Inferior parietal cortex (tissue), 1 donor: Measurements from ENCODE around the gene PLPP2.
A peak's percentile ranks its signal among the peaks of the same experiment; 100 is the strongest.

Experiments
- DNase-seq: peaks from one replicate; pipeline ENCODE4 v3.0.0-alpha.2; 2016; ENCODE audit errors: extremely low spot score

Gene PLPP2

DNA sequence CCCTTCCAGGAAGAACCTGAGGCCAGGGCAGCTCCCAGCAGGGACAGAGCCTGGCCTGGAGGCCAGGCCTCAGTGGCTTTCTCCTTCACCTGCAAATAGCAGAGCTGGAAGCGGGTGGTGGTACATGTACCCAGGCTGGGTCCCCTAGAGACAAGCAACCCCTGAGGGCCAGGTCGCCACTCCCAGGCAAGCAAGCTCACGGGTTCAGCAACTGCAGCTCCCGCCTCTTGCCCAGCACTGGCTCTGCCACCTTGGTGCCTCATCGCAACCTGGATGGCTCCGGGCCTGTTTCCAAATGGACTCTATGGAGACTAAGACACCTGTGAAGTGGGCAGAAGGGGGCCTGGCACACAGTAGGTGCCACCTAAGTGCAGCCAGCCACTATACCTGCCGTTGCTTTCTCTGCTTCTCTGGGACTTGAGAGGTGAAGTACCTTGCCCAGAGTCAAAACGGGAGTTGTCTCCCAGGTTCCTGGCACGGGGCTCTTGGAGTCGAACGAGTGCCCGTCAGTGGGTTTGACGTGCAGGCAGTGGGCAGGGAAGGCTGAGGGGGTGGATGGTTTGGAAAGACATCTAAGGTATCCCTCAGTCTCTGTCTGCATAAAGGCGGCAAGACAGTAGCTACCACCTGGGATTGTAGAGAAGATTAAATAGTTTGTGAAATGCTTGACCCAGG lies 2.4 kb upstream of the PLPP2 start:
- DNase-seq = no peak

GRCh38 chr19:292951-293350 lies 1.7 kb upstream of the PLPP2 start:
- no peak for DNase-seq

- DNase-seq = no peak
Observed at GRCh38 chr19:292281-292884, 1.2 kb upstream of the PLPP2 start.

DNA sequence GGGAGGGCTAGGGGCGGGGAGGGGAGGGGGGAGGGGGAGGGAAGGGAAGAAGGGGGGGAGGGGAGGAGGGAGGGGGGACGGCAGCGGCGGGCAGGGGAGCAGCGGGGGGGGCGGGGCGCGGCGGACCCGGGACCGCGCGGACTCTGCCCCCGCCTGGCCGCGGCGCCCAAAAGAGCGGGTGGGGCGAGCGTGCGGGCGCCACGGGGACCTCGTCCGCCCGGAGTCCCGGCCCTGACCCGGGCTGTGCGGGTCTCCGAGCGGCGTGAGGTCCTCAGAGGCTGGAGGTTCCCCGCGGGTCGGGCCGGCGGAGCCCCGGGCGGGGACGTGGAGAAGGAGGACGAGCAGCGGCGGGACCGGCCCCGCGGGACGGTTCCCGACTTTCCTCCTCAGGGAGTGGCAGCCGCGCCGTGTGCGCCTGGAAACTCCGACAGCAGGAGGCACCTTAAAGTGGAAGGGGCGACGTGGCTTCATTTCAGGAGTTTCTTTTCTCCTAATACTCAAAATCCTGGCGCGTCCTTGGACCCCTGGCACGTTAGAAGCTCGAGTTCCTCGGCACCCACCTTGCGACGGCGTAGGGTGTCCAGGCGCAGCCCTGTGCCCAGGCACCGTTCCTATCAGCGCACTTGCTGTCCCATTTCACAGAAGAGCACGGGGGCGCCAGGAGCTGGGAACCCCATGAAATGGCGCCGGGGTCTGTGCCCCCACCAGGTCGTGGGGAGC lies 518 bp upstream of the PLPP2 start:
- no peak for DNase-seq

- peak; percentile 69 for DNase-seq
Observed at GRCh38 chr19:290372-291005, 714 bp downstream of the PLPP2 start.

DNA sequence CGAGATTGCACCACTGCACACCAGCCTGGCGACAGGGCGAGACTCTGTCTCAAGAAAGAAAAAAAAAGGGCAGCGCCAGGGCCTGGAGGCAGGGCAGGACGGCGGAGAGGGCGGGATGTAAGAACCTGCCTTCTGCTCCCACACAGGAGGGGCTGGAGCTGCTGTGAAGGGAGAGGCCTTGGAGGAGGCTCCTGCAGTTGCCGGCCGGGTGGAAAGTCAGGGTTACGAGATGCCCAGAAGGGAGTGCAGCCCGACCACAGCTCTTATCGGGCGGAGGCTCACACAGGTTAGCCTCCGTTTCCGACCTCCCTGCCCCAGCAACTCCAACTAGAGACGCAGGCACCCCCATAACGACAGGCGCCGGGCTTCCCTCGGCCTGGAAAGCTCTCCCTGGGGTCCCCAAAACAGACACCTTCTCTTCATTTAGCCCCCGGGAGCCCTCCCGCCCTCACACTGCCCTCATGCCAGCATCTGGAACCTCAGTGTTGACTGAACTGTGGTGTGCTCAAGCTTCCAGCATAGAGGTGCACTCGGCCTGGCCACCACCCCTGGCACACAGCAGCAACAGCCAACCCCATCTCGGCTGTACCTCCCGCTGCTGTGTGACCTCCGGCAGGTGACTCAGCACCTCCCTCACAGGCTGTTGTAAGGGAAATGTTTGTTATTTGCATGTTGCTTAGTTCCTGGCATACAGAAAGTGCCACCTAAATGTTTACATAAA lies 1.4 kb downstream of the PLPP2 start:
- DNase-seq = no peak

GRCh38 chr19:288911-289310 lies 2.3 kb downstream of the PLPP2 start:
- no peak for DNase-seq

- no peak for DNase-seq
Observed at GRCh38 chr19:287381-287871, 3.8 kb downstream of the PLPP2 start.

DNA sequence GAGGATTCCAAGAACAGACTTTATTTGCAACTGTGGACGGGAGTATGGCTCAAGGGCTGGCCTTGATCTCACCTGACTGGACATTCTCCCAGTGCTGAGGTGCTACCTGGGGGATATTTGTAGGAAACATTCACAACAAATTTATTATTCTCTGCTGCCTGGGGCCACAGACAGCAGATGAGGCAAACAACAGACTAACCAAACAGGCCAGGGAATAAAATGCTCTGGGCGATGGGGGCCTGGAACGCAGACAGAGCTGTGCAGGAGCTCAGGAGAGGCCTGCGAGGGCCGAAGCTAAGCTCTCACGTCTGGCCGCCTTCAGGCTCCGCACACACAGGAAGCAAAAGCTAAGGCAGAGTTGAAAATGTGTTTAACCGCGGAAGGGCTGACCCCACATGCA lies 7.8 kb downstream of the PLPP2 start:
- no peak for DNase-seq

GRCh38 chr19:282501-282900 lies 8.7 kb downstream of the PLPP2 start:
- no peak for DNase-seq

DNA sequence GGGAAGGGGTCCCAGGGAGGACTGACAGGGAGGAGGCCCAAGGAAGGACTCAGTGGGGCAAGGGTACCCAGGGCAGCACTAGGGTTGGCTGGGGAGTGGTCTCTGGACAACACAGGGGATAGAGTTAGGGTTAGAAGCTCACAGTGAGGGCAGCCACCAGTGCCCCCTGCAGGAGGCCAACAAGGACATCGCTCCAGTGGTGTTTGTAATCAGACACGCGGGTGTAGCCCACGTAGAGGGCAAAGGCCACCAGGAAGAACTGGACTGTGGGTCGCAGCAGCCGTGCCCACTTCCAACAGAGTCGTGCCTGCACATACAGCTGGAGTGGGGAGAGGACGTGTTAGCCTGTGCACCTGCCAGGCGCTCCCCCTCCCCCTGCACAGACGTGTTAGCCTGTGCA lies 9.2 kb downstream of the PLPP2 start:
- DNase-seq = no peak

DNA sequence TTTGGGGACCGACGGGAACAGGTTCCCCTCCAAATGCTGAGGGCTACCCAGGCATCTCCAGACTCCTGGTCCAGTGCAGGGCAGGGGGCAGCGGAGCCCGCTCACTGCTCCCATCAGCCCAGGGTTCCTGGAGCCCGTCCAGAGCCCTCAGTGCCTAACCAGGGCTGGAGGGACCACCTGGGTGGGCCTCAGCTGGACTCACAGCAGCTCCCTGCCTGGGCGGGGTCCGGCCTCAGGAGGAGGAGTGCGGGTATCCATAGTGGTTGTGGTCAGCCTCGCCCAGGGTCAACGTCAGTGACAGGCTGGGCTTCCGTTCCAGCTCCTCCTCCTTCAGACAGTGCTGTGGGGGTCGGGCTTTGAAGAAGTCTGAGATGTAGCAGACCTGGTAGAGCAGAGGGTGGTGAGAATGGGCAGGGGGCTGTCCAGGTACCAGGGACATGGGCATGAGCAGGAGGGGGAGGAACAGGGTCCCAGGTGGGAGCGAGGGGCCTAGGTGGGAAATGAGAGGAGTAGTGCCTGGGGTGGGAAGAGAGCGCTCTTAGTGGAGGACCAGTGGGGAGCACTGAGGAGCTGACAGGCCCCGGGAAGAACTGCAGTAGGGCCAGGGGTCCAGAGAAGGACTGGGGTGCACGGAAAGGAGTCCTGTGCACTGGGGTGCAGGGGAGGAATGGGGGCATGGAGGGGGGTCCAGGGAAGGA lies 9.9 kb downstream of the PLPP2 start:
- DNase-seq = no peak

GRCh38 chr19:280541-281009 lies 10.6 kb downstream of the PLPP2 start:
- DNase-seq = no peak

DNA sequence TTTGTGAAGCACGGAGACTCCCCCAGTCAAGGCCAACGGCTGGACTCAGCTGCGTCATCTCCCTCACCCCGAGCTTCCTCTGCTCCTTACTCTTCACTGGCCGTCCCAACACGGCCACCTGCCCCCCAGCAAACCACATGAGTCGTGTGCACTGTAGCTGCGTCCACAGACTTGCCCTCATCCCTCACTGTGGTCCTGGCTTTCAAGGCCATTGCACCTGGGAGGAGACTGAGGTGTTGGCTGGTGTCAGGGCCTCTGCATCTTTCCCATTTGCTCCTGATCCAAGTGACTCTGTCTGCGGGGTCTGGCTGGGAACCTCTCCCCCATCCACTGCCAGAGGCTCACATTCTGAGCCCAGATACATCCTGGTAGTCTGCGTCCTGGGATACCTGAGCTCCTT lies 11.5 kb downstream of the PLPP2 start:
- DNase-seq = no peak

DNA sequence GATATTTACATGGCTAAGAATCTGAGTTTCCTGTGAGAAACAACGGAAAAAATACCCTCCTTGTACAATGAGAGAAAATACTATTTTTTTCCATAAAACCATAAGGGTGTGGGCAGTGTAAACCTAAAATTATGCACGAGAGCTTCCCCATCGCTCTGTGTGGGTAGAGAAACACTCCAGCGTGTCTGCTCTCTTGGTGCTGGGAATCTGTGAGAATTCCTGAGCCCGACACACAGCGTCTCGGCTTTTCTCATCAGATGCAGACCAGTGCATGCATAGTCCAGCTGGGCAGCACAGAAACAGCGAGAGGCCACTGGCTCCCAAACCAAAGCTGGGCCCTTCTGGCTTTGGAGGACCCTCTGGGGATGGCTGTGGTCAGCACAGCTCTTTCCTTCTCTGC lies 12.0 kb downstream of the PLPP2 start:
- DNase-seq = peak; percentile 35

- no peak for DNase-seq
Observed at GRCh38 chr19:277581-278165, 13.5 kb downstream of the PLPP2 start.

GRCh38 chr19:277131-277530 lies 14.1 kb downstream of the PLPP2 start:
- DNase-seq = no peak

- no peak for DNase-seq
Observed at GRCh38 chr19:275958-276646, 15.1 kb downstream of the PLPP2 start.

GRCh38 chr19:275000-275399 lies 16.2 kb downstream of the PLPP2 start:
- DNase-seq = no peak

DNA sequence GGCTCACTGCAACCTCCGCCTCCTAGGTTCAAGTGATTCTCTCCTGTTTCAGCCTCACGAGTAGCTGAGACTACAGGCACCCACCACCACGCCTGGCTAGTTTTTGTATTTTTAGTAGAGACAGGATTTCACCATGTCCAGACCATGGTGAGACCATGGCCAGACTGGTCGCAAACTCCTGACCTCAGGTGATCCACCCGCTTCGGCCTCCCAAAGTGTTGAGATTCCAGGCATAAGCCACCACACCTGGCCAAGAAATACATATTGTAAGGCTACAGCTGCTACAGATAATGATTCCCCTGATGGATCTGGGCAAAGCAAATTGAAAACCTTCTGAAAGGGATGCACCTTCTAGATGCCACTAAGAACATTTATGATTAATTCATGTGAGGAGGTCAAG lies 17.8 kb downstream of the PLPP2 start:
- DNase-seq = no peak
